GM23338 (cell line): ENCODE measurements around the gene CEBPG. TPM values are rescaled to one million over a fixed set of nuclear protein-coding genes. Genes with fewer than 3 reads are reported as not detected.

Experiments
- ATAC-seq: fragments of 200-7000 bp; cut with Tn5 transposase; 3 replicates; pipeline ENCODE4 v1.9.1; 2020
- DNase-seq: peaks from one replicate; pipeline ENCODE4 v3.0.0-alpha.2; 2015; ENCODE audit warnings: low spot score
- H2AFZ ChIP-seq: fragments of 200-600 bp; sonication (generic); 2 replicates; pipeline ENCODE4 v1.8.0; 2016; ENCODE audit warnings: antibody characterized with exemption, mild to moderate bottlenecking, moderate library complexity
- H3F3A ChIP-seq: fragments of 200-600 bp; sonication (generic); replicated peaks from 2 replicates; pipeline ENCODE4 v1.8.0; 2017; ENCODE audit warnings: antibody characterized with exemption, mixed run types, low read depth
- H3K27ac ChIP-seq: fragments of 200-600 bp; sonication (generic); 2 replicates; pipeline ENCODE4 v1.6.1; 2016; ENCODE audit warnings: low read depth
- H3K27me3 ChIP-seq: fragments of 200-600 bp; sonication (generic); 2 replicates; pipeline ENCODE4 v1.8.0; 2016; ENCODE audit warnings: mild to moderate bottlenecking, mixed run types, moderate library complexity; ENCODE audit not compliant: insufficient read depth
- H3K36me3 ChIP-seq: fragments of 200-600 bp; sonication (generic); 2 replicates; pipeline ENCODE4 v1.8.0; 2016; ENCODE audit warnings: mild to moderate bottlenecking; ENCODE audit not compliant: insufficient read depth
- H3K4me1 ChIP-seq: fragments of 200-600 bp; sonication (generic); 2 replicates; pipeline ENCODE4 v1.8.0; 2016; ENCODE audit warnings: mild to moderate bottlenecking, moderate library complexity; ENCODE audit not compliant: insufficient read depth
- H3K4me2 ChIP-seq: fragments of 200-600 bp; sonication (generic); 2 replicates; pipeline ENCODE4 v1.7.1; 2017; ENCODE audit warnings: mixed run types
- H3K4me3 ChIP-seq: fragments of 200-600 bp; sonication (generic); 2 replicates; pipeline ENCODE4 v1.6.1; 2016; ENCODE audit warnings: mixed run types
- H3K79me2 ChIP-seq: fragments of 200-600 bp; sonication (generic); replicated peaks from 2 replicates; pipeline ENCODE4 v1.8.0; 2017; ENCODE audit warnings: mild to moderate bottlenecking; ENCODE audit not compliant: insufficient read depth
- H3K9me2 ChIP-seq: fragments of 200-600 bp; sonication (generic); 2 replicates; pipeline ENCODE4 v1.8.0; 2017; ENCODE audit not compliant: insufficient read depth
- H4K20me1 ChIP-seq: fragments of 200-600 bp; sonication (generic); replicated peaks from 2 replicates; pipeline ENCODE4 v1.8.0; 2017; ENCODE audit warnings: mild to moderate bottlenecking; ENCODE audit not compliant: insufficient read depth
- H3K27ac Mint-ChIP-seq: 2 replicates; pipeline ENCODE4 v1.8.0; 2020; ENCODE audit warnings: inconsistent platforms, mild to moderate bottlenecking, moderate library complexity, mixed read lengths
- H3K27me3 Mint-ChIP-seq: 3 replicates; pipeline ENCODE4 v1.8.0; 2022; ENCODE audit warnings: low read depth, mild to moderate bottlenecking, moderate library complexity, mixed read lengths, inconsistent platforms; ENCODE audit not compliant: insufficient read depth, poor library complexity
- H3K36me3 Mint-ChIP-seq: 3 replicates; pipeline ENCODE4 v1.8.0; 2021; ENCODE audit warnings: low read depth, mild to moderate bottlenecking, inconsistent platforms, moderate library complexity, mixed read lengths
- H3K4me1 Mint-ChIP-seq: 3 replicates; pipeline ENCODE4 v1.8.0; 2020; ENCODE audit warnings: mild to moderate bottlenecking, inconsistent platforms, mixed read lengths
- H3K4me3 Mint-ChIP-seq: 3 replicates; pipeline ENCODE4 v1.8.0; 2021; ENCODE audit warnings: moderate library complexity, mild to moderate bottlenecking, inconsistent platforms, mixed read lengths
- H3K9me3 Mint-ChIP-seq: 3 replicates; pipeline ENCODE4 v1.8.0; 2020; ENCODE audit warnings: moderate library complexity, mild to moderate bottlenecking, inconsistent platforms, mixed read lengths
- EZH2 ChIP-seq: fragments of 200-600 bp; sonication (generic); IDR thresholded peaks from one replicate; pipeline ENCODE4 v1.8.0; 2017; ENCODE audit warnings: antibody characterized with exemption, mild to moderate bottlenecking, low read depth; ENCODE audit not compliant: unreplicated experiment
- JUNB ChIP-seq: IDR thresholded peaks from one replicate; pipeline ENCODE4 v1.6.1; 2016; ENCODE audit warnings: antibody characterized with exemption; ENCODE audit not compliant: unreplicated experiment
- NANOG ChIP-seq: IDR thresholded peaks from 2 replicates; pipeline ENCODE4 v1.6.1; 2016; ENCODE audit warnings: antibody characterized with exemption, borderline replicate concordance
- POLR2AphosphoS5 ChIP-seq: IDR thresholded peaks from 2 replicates; pipeline ENCODE4 v1.6.1; 2016; ENCODE audit warnings: antibody characterized with exemption, low read depth
- STAT1 ChIP-seq: IDR thresholded peaks from one replicate; pipeline ENCODE4 v1.6.1; 2016; ENCODE audit warnings: antibody characterized with exemption; ENCODE audit not compliant: unreplicated experiment
- polyA plus RNA-seq: library from polyadenylated mRNA; unstranded; fragments of >200 nt; fragmentation: Nextera tagmentation; extraction: Ambion mirVana; gene quantifications from 2 replicates; pipeline ENCODE4 v1.2.1, GENCODE V29; 2016
- total RNA-seq: library from RNA; depleted of rRNA; stranded (reverse); fragments of >200 nt; shearing (Covaris generic); gene quantifications from 2 replicates; pipeline ENCODE4 v1.2.3, GENCODE V29; 2014
- TF ChIP-seq, protein P1 (sequence below), 2 experiments: fragments of 200-600 bp in 1 of 2; sonication (generic) in 1 of 2; conservative IDR thresholded peaks; 2 replicates each; pipeline versions ENCODE4 v1.5.1 to v1.6.1; 2016 to 2017; ENCODE audit warnings: antibody characterized with exemption in 2 of 2, low read depth in 2 of 2, mild to moderate bottlenecking in 2 of 2, moderate library complexity in 1 of 2
- TF ChIP-seq, protein P2 (sequence below): IDR thresholded peaks from one replicate; pipeline ENCODE4 v1.6.1; 2018; ENCODE audit warnings: antibody characterized with exemption; ENCODE audit not compliant: unreplicated experiment
- TF ChIP-seq, protein P3 (sequence below): IDR thresholded peaks from 2 replicates; pipeline ENCODE4 v1.6.1; 2016; ENCODE audit warnings: antibody characterized with exemption

The CEBPG gene
- total and polyA plus RNA-seq, 2 experiments from 2014 or later, result 25.9 to 50.2 TPM

GRCh38 chr19:33409906-33410685, 36.6 kb downstream of the CEBPG start:
- H3K27me3 ChIP-seq, result no peaks in the 10 kb centered on the region
- H3K36me3 ChIP-seq, result no peaks in the 10 kb centered on the region
- TF ChIP-seq, protein P1, sequence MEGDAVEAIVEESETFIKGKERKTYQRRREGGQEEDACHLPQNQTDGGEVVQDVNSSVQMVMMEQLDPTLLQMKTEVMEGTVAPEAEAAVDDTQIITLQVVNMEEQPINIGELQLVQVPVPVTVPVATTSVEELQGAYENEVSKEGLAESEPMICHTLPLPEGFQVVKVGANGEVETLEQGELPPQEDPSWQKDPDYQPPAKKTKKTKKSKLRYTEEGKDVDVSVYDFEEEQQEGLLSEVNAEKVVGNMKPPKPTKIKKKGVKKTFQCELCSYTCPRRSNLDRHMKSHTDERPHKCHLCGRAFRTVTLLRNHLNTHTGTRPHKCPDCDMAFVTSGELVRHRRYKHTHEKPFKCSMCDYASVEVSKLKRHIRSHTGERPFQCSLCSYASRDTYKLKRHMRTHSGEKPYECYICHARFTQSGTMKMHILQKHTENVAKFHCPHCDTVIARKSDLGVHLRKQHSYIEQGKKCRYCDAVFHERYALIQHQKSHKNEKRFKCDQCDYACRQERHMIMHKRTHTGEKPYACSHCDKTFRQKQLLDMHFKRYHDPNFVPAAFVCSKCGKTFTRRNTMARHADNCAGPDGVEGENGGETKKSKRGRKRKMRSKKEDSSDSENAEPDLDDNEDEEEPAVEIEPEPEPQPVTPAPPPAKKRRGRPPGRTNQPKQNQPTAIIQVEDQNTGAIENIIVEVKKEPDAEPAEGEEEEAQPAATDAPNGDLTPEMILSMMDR (conservative IDR thresholded peaks at IDR 0.05; ENCODE audit: low read depth in 2 of 2), result no peak
- no peak for TF ChIP-seq NANOG
- no peak for TF ChIP-seq EZH2
- TF ChIP-seq, protein P2, sequence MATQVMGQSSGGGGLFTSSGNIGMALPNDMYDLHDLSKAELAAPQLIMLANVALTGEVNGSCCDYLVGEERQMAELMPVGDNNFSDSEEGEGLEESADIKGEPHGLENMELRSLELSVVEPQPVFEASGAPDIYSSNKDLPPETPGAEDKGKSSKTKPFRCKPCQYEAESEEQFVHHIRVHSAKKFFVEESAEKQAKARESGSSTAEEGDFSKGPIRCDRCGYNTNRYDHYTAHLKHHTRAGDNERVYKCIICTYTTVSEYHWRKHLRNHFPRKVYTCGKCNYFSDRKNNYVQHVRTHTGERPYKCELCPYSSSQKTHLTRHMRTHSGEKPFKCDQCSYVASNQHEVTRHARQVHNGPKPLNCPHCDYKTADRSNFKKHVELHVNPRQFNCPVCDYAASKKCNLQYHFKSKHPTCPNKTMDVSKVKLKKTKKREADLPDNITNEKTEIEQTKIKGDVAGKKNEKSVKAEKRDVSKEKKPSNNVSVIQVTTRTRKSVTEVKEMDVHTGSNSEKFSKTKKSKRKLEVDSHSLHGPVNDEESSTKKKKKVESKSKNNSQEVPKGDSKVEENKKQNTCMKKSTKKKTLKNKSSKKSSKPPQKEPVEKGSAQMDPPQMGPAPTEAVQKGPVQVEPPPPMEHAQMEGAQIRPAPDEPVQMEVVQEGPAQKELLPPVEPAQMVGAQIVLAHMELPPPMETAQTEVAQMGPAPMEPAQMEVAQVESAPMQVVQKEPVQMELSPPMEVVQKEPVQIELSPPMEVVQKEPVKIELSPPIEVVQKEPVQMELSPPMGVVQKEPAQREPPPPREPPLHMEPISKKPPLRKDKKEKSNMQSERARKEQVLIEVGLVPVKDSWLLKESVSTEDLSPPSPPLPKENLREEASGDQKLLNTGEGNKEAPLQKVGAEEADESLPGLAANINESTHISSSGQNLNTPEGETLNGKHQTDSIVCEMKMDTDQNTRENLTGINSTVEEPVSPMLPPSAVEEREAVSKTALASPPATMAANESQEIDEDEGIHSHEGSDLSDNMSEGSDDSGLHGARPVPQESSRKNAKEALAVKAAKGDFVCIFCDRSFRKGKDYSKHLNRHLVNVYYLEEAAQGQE, result no peak
- TF ChIP-seq JUNB, result no peak
- TF ChIP-seq, protein P3, sequence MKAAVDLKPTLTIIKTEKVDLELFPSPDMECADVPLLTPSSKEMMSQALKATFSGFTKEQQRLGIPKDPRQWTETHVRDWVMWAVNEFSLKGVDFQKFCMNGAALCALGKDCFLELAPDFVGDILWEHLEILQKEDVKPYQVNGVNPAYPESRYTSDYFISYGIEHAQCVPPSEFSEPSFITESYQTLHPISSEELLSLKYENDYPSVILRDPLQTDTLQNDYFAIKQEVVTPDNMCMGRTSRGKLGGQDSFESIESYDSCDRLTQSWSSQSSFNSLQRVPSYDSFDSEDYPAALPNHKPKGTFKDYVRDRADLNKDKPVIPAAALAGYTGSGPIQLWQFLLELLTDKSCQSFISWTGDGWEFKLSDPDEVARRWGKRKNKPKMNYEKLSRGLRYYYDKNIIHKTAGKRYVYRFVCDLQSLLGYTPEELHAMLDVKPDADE, result no peak
- TF ChIP-seq STAT1, result no peak
- TF ChIP-seq POLR2AphosphoS5, result no peak
- no peaks in the 10 kb centered on the region for H3K9me3 Mint-ChIP-seq
- no peak overlapping the region for H2AFZ ChIP-seq
- H3K27me3 Mint-ChIP-seq, result peaks cover 12% of the 10 kb centered on the region
- H3K4me3 Mint-ChIP-seq, result no peak overlapping the region
- H3K9me2 ChIP-seq, result no peaks in the 10 kb centered on the region
- H3K4me1 ChIP-seq, result no peaks in the 10 kb centered on the region; the same call in 1 of the 2 replicates
- DNase-seq, result no peak
- peaks cover 7% of the 10 kb centered on the region for H3K4me1 Mint-ChIP-seq
- no peaks in the 10 kb centered on the region for H3K79me2 ChIP-seq
- no peak overlapping the region for H3K27ac ChIP-seq
- H3K4me3 ChIP-seq, result no peak overlapping the region
- H3K36me3 Mint-ChIP-seq, result no peaks in the 10 kb centered on the region
- H3K4me2 ChIP-seq, result no peak overlapping the region
- no peak overlapping the region for H3K27ac Mint-ChIP-seq
- H3F3A ChIP-seq, result no peaks in the 10 kb centered on the region
- ATAC-seq, result no peak
- no peaks in the 10 kb centered on the region for H4K20me1 ChIP-seq
